Embryonic facial prominence (tissue), 1 donor: ENCODE measurements around the gene CDK11A.
"Not testable (repeated sequence)": the region's sequence is repeated elsewhere in the genome, so short reads cannot be mapped to it uniquely, and the experiment has no call there.

Experiments used
- DNase-seq: peaks from one replicate; pipeline ENCODE4 v3.0.0-alpha.2; 2016; ENCODE audit errors: extremely low spot score

CDK11A gene

DNA sequence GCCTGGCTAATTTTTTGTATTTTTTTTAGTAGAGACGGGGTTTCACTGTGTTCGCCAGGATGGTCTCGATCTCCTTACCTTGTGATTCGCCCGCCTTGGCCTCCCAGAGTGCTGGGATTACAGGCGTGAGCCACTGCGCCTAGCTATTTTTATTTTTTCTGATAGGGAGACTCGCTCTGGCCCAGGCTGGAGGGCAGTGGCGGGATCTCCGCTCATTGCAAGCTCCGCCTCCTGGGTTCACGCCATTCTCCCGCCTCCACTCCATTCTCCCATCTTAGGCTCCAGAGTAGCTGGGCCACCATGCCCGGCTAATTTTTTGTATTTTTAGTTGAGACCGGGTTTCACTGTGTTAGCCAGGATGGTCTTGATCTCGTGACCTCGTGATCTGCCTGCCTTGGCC is 1.9 kb upstream of the CDK11A start:
- DNase-seq, result not testable (repeated sequence)

DNA sequence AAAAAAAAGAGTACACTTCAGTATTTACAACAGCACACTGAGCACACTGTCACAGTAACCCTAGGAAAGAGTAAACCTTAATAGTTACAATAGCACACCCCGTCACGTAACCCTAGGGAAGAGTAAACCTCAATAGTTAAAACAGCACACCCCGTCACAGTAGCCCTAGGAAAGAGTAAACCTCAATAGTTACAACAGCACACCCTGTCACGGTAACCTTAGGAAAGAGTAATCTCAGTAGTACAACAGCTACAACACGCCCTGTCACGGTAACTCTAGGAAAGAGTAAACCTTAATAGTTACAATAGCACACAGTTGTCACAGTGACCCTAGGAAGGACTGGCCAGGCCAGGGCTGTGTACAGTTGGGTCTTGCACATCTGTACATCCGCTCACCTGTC is 3.0 kb downstream of the CDK11A start:
- DNase-seq, result no peak

GRCh38 chr1:1715109-1715883 is 8.9 kb downstream of the CDK11A start:
- not testable (repeated sequence) for DNase-seq

DNA sequence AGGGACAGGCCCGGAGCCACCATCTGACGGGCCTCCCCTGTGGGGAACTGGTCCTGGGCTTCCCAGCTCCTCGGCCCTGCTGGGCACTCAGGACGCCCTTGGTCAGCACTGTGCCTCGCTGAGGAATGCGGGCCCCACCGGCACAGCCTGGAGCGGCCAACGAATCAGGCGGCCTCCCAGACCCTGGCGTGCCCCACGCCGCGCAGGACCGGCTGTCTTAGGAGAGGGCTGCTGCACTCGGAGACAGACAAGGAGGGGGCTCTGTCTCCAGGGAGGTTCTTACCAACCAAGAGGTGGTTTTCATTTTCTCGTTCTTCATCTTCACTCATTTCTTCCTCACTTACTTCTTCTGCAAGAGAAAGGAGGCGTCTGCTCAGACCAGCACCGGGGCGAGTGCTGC is 16.3 kb downstream of the CDK11A start:
- DNase-seq, result not testable (repeated sequence)

DNA sequence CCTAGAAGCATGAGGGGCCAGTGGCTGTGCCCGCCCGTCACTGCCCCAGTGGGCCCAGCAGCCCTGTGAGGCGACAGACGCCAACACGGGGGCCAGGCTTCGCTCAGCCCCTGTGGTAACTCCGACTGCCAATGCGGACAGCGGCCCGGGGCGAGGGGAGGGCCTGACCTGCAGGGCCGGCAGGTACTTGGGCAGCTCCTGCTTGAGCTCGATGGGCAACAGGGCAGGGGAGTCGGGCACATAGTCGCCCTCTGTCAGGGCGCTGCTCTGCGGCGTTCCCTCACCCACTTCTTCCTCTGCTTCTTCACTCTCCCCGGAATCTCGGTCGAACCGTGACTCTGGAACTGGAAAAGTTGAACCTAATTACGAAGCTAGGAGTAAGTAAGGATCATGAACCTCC is 16.9 kb downstream of the CDK11A start:
- DNase-seq, result not testable (repeated sequence)

DNA sequence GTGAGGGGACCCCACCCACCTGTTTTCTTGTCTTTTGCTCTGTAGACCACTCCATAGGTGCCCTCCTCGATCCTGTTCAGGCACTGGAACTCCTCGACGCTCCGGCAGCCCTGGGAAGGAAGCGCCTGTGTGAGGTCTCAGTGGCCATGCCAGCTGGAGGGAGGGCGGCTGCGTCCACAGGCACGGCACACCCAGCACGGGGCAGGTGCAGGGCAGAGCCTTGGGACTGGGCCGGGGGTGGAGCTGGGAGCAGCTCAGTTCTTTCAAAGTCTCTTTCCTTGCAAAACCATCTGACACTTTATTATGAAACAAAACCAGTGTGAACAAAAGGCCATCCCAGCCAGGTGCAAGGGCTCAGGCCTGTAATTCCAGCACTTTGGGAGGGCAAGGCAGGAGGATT is 18.5 kb downstream of the CDK11A start:
- not testable (repeated sequence) for DNase-seq

DNA sequence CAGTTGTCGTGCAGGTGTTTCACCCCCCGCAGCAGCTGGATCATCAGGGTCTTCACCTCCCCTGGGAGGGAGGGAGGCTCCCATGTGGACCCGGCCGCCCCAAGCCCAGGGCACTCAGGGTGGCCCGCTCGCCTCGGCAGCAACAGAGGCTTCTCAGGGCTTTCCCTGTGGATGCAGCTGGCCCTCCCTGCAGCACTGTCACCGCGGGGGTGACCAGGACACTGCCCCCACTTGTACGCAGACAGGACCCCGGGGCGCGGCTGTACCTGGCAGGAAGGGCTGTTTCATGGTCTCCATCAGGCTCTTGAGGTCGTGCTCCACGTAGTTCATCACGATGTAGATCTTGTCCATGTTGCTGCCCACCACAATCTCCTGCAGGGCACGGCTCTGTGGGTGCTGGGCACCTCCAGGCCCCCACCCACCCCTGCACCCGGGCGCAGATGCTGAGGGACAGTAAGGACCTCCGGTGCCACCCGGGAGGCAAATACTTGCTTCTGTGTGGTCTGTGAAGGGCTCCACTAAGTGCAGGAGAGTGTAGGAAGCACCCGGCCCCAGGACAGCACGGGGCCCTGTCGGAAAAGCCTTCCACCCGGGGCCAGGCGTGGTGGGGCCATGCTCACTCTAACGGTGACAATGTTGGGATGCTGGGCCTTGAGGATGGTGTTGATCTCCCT is 19.7 kb downstream of the CDK11A start:
- not testable (repeated sequence) for DNase-seq

DNA sequence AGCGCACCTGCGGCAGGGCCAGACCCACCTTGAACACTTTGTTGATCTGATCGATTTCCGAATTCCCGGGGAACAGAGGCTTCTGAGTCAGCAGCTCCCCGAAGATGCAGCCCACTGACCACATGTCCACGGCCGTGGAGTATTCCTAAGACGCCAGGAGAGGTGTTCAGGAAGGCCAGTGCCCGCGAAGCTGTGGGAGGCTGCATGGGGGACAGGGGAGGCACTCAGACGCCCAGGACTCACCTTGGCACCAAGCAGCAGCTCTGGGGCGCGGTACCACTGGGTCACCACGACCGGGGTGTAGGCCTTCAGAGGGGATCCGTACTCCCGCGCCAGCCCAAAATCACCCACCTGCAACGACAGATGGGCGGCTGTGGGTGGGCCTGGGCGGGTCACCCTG is 20.4 kb downstream of the CDK11A start:
- no peak for DNase-seq

- not testable (repeated sequence) for DNase-seq
These were observed 21.7 kb downstream of the CDK11A start for GRCh38 chr1:1702506-1702905.

- DNase-seq, result not testable (repeated sequence)
These were observed 23.6 kb downstream of the CDK11A start for GRCh38 chr1:1700557-1700956.

- DNase-seq, result not testable (repeated sequence)
These were observed 24.1 kb downstream of the CDK11A start for GRCh38 chr1:1700067-1700466.

- not testable (repeated sequence) for DNase-seq
These were observed 25.1 kb downstream of the CDK11A start for GRCh38 chr1:1699061-1699460.

- DNase-seq, result not testable (repeated sequence)
These were observed 26.6 kb downstream of the CDK11A start for GRCh38 chr1:1697358-1698183.

- DNase-seq, result not testable (repeated sequence)
These were observed 27.5 kb downstream of the CDK11A start for GRCh38 chr1:1696431-1697357.

DNA sequence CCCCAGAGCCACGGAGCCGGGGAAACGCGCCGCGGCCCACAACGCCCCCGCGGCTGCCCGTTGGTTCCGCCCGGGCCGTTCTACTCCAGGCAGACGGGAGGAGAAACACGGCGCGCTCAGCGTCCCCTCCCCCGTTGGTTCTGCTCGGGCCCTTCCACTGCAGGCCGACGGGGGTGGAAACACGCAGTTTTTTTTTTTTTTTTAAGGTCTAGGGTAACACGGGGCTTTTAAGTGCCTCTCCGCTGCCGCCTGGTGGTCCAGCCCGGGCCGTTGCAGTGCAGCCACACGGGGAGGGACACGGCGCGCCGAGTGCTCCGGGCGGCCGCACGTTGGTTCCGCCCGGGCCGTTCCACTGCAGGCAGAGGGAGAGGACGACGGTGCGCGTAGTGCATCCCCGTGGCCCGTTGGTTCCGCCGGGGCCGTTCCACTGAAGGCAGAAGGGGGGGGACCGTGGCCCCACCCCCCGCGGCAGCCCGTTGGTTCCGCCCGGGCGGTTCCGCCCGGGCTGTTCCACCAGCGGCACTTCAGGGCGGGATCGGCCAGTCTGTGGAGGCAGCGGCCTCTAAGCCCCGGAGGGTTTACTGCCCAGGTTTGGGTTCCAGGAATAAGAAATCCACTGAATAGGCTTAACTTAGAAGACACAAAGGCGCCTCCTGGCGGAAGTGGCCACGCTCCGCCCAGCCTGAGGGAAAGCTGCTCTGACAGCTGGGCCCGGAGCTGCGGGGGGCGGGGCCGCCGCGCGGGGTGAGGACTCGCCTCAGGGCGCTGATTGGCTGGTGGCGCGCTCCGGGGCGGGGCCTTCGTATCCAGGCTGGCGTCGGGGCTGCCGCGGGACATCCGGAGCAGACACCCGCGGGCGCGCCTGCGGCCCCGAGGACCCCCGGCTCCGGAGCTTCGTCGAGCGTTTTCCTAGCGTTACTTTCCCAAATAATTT is 31.2 kb downstream of the CDK11A start, which contains the start of gene SLC35E2B:
SLC35E2B (minus strand) TSS at position 82 of the 934 bp plus-strand sequence. CDS start 16,096 bp downstream, outside the sequence.
- peak; percentile 88 for DNase-seq

DNA sequence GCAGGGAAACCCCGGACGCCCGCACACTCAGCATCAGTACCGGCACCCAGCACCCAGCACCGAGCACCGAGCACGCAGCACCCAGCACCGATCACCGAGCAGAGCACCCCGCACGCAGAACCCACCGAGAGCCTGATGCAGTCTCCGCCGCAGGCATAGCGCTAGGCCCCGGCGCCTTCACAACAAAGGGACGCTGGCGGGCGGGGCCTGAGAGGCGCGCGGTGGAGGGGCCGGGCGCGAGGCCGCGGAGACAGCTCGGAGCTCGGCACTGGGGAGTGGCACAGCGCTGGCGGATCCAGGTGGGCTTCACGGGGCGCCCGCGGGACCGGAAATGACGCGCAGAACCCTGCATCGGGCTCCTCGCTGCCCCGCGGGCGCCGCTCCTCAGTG is 31.8 kb downstream of the CDK11A start:
- DNase-seq, result not testable (repeated sequence)

GRCh38 chr1:1691443-1691842 is 32.7 kb downstream of the CDK11A start:
- DNase-seq, result not testable (repeated sequence)

DNA sequence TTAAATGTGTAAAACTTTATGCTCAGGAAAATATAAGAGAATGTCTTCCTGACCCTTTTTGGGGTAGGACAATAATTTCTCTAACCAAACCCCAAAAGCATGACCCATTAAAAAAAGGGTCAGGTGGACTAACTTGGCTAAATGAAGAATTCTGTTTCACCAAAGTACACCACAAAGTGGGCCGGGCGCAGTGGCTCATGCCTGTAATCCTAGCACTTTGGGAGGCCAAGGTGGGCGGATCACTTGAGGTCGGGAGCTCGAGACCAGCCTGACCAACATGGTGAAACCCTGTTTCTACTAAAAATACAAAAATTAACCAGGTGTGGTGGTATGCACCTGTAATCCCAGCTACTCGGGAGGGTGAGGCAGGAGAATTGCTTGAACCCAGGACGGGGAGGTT is 34.6 kb downstream of the CDK11A start:
- DNase-seq, result not testable (repeated sequence)

- no peak for DNase-seq
These were observed 36.3 kb downstream of the CDK11A start for GRCh38 chr1:1687846-1688245.
